Fibroblast of lung (primary cell): ENCODE results near the gene NDUFA13.

ENCODE experiments used
- CTCF ChIP-seq, 2 donors: IDR thresholded peaks in 1 of 2; conservative IDR thresholded peaks in 1 of 2; 1 replicate in 1 of 2; 2 replicates in 1 of 2; pipeline ENCODE4 v1.5.1; 2011 to 2012; ENCODE audit warnings: low read length in 2 of 2, control low read depth in 1 of 2, inconsistent platforms in 1 of 2, low read depth in 1 of 2, mild to moderate bottlenecking in 1 of 2
- EZH2 ChIP-seq: IDR thresholded peaks from 2 replicates; pipeline ENCODE4 v1.5.1; 2012; ENCODE audit warnings: low read length, control low read depth, mild to moderate bottlenecking; ENCODE audit errors: missing control alignments

DNA sequence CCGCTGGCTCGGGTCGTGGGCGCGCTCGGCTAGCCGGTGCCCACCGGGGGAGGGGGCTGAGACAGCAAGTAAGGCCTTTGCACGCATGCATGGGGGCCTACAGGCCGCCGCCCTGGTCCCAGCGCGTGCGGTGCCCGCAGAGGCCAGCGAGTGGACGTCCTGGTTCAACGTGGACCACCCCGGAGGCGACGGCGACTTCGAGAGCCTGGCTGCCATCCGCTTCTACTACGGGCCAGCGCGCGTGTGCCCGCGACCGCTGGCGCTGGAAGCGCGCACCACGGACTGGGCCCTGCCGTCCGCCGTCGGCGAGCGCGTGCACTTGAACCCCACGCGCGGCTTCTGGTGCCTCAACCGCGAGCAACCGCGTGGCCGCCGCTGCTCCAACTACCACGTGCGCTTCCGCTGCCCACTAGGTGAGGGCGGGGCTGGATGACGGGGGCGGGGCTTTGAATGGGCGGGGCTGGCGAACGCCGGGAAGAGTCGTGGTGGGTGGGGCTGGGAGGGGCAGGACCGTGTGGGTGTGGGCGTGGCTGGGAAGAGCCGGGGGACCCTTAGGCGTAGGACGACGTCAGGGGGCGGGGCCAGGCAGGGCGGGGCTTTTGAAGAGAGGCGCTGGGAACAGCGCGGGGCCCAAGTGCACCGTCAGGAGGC is 24.2 kb downstream of the NDUFA13 start:
- no peak for TF ChIP-seq CTCF (conservative IDR thresholded peaks at IDR 0.05 in 1 of 2, IDR thresholded peaks at IDR 0.05 in 1 of 2; ENCODE audit: low read depth in 1 of 2, low read length in 2 of 2)
- TF ChIP-seq EZH2 = no peak
